ENCODE data around the gene GNLY.
"Not testable (repeated sequence)": the region's sequence is repeated elsewhere in the genome, so short reads cannot be mapped to it uniquely, and the experiment has no call there.

- TF ChIP-seq CTCF, POLR2A (IDR thresholded peaks at IDR 0.05): not testable (repeated sequence)
Observed at GRCh38 chr2:85657399-85657798, 36.8 kb upstream of the GNLY start.

All from right lobe of liver (tissue), 4 donors.